ENCODE results near the gene KIF3C. TPM values are rescaled to one million over a fixed set of nuclear protein-coding genes. Genes with fewer than 3 reads are reported as not detected.

Gene KIF3C
- total RNA-seq, 2 donors from 2014 or later, result 8.7 to 18.8 TPM

- peaks cover 15 to 50% of the 10 kb centered on the region in 2 donors for H3K4me1 ChIP-seq (ENCODE audit: control insufficient read depth in 1 of 2, low read depth in 2 of 2)
- H3K4me3 ChIP-seq, result peak overlapping the region; percentile 97
- no peaks in the 10 kb centered on the region for H3K9me3 ChIP-seq
- DNase-seq (ENCODE audit: low spot score), result no peak
- no peaks in the 10 kb centered on the region for H3K36me3 ChIP-seq
- no peak for ATAC-seq (ENCODE audit: insufficient number of reproducible peaks, low FRiP score, low read depth)
- H3K27ac ChIP-seq, result no peak overlapping the region
- TF ChIP-seq CTCF (IDR thresholded peaks at IDR 0.05), result no peak
- no peaks in the 10 kb centered on the region for H3K27me3 ChIP-seq (replicated peaks; ENCODE audit: insufficient read depth)
Measured at GRCh38 chr2:25980951-25981350, 1.3 kb downstream of the KIF3C start.

GRCh38 chr2:25980076-25980887, 2.0 kb downstream of the KIF3C start:
- Histone ChIP-seq H3K4me1 (ENCODE audit: control insufficient read depth in 1 of 2, low read depth in 2 of 2) (peaks cover 15 to 50% of the 10 kb centered on the region in 2 donors), H3K27ac (no peak overlapping the region), H3K36me3 (no peaks in the 10 kb centered on the region), H3K27me3 (replicated peaks; ENCODE audit: insufficient read depth) (no peaks in the 10 kb centered on the region), H3K9me3 (no peaks in the 10 kb centered on the region), H3K4me3 (no peak overlapping the region)
- DNase-seq (ENCODE audit: low spot score) (no peak), ATAC-seq (ENCODE audit: insufficient number of reproducible peaks, low FRiP score, low read depth) (no peak)
- TF ChIP-seq CTCF (IDR thresholded peaks at IDR 0.05), result no peak

- TF ChIP-seq CTCF (IDR thresholded peaks at IDR 0.05), result no peak
- Histone ChIP-seq H3K4me1 (ENCODE audit: control insufficient read depth in 1 of 2, low read depth in 2 of 2) (peaks cover 15 to 50% of the 10 kb centered on the region in 2 donors), H3K9me3 (no peaks in the 10 kb centered on the region), H3K27me3 (replicated peaks; ENCODE audit: insufficient read depth) (no peaks in the 10 kb centered on the region), H3K4me3 (peak overlapping the region; percentile 6), H3K27ac (no peak overlapping the region), H3K36me3 (no peaks in the 10 kb centered on the region)
- ATAC-seq (ENCODE audit: insufficient number of reproducible peaks, low FRiP score, low read depth) (no peak), DNase-seq (ENCODE audit: low spot score) (no peak)
Measured at GRCh38 chr2:25979001-25979400, 3.3 kb downstream of the KIF3C start.

GRCh38 chr2:25977768-25978167, 4.5 kb downstream of the KIF3C start:
- H3K4me1 ChIP-seq (ENCODE audit: control insufficient read depth in 1 of 2, low read depth in 2 of 2), result peaks cover 15 to 50% of the 10 kb centered on the region in 2 donors
- ATAC-seq (ENCODE audit: insufficient number of reproducible peaks, low FRiP score, low read depth) (no peak), DNase-seq (ENCODE audit: low spot score) (no peak)
- no peaks in the 10 kb centered on the region for H3K36me3 ChIP-seq
- H3K9me3 ChIP-seq, result no peaks in the 10 kb centered on the region
- H3K27ac ChIP-seq, result no peak overlapping the region
- TF ChIP-seq CTCF (IDR thresholded peaks at IDR 0.05), result no peak
- no peaks in the 10 kb centered on the region for H3K27me3 ChIP-seq (replicated peaks; ENCODE audit: insufficient read depth)
- no peak overlapping the region for H3K4me3 ChIP-seq

- ATAC-seq (ENCODE audit: insufficient number of reproducible peaks, low FRiP score, low read depth) (no peak), DNase-seq (ENCODE audit: low spot score) (no peak)
- H3K27me3 ChIP-seq (replicated peaks; ENCODE audit: insufficient read depth), result no peaks in the 10 kb centered on the region
- H3K4me1 ChIP-seq (ENCODE audit: control insufficient read depth in 1 of 2, low read depth in 2 of 2), result peaks cover 15 to 50% of the 10 kb centered on the region in 2 donors
- no peak for TF ChIP-seq CTCF (IDR thresholded peaks at IDR 0.05)
- no peaks in the 10 kb centered on the region for H3K36me3 ChIP-seq
- no peak overlapping the region for H3K27ac ChIP-seq
- H3K4me3 ChIP-seq, result no peak overlapping the region
- H3K9me3 ChIP-seq, result no peaks in the 10 kb centered on the region
Measured at GRCh38 chr2:25976983-25977741, 5.1 kb downstream of the KIF3C start.

Measured in thoracic aorta (tissue), 2 donors.